HepG2 (cell line): Measurements from ENCODE around the gene COL9A3. TPM values are rescaled to one million over a fixed set of nuclear protein-coding genes. Genes with fewer than 3 reads are reported as not detected.
A peak's percentile ranks its signal among the peaks of the same experiment; 100 is the strongest.

Source experiments
- CHD4 ChIP-seq: fragments of 200-600 bp; sonication (generic); IDR thresholded peaks from 2 replicates; pipeline ENCODE4 v1.7.0; 2017; ENCODE audit warnings: mild to moderate bottlenecking, low read length, borderline replicate concordance
- DDIT3 ChIP-seq: sonication (generic); formaldehyde crosslinking; IDR thresholded peaks from 2 replicates; pipeline ENCODE4 v1.4.0; 2020; ENCODE audit warnings: mild to moderate bottlenecking, missing genetic modification reagents
- KAT2B ChIP-seq: fragments of 150-350 bp; IDR thresholded peaks from 2 replicates; pipeline ENCODE4 v1.6.1; 2014; ENCODE audit warnings: low read depth, low read length, borderline replicate concordance
- LBX2 ChIP-seq: sonication (generic); formaldehyde crosslinking; IDR thresholded peaks from 2 replicates; pipeline ENCODE4 v1.5.0; 2020; ENCODE audit warnings: missing genetic modification reagents, mild to moderate bottlenecking, borderline replicate concordance
- PHF5A ChIP-seq: IDR thresholded peaks from one replicate; pipeline ENCODE4 v1.6.1; 2018; ENCODE audit warnings: low read depth, missing genetic modification reagents; ENCODE audit not compliant: unreplicated experiment
- RFX1 ChIP-seq: fragments of 450-650 bp; IDR thresholded peaks from 2 replicates; pipeline ENCODE4 v1.6.1; 2017
- SALL2 ChIP-seq: sonication (generic); formaldehyde crosslinking; IDR thresholded peaks from 2 replicates; pipeline ENCODE4 v1.8.1; 2023; ENCODE audit warnings: mild to moderate bottlenecking, missing genetic modification reagents, inconsistent platforms
- SNRNP70 ChIP-seq: fragments of 200-400 bp; formaldehyde crosslinking; IDR thresholded peaks from 2 replicates; pipeline ENCODE4 v1.6.1; 2017; ENCODE audit warnings: mild to moderate bottlenecking, low read depth, low read length, moderate library complexity
- TAF15 ChIP-seq: fragments of 200-400 bp; formaldehyde crosslinking; IDR thresholded peaks from one replicate; pipeline ENCODE4 v1.6.1; 2018; ENCODE audit warnings: mild to moderate bottlenecking, low read depth, low read length; ENCODE audit not compliant: poor library complexity, severe bottlenecking
- THYN1 ChIP-seq: sonication (generic); formaldehyde crosslinking; IDR thresholded peaks from 2 replicates; pipeline ENCODE4 v1.8.1; 2023; ENCODE audit warnings: low read depth, mild to moderate bottlenecking, moderate library complexity, missing genetic modification reagents, borderline replicate concordance
- ZNF225 ChIP-seq: sonication (generic); formaldehyde crosslinking; IDR thresholded peaks from 2 replicates; pipeline ENCODE4 v1.4.0; 2020; ENCODE audit warnings: mild to moderate bottlenecking, missing genetic modification reagents
- ZNF3 ChIP-seq: IDR thresholded peaks from 2 replicates; pipeline ENCODE4 v1.7.0; 2017; ENCODE audit warnings: inconsistent platforms
- ZNF430 ChIP-seq: sonication (generic); formaldehyde crosslinking; IDR thresholded peaks from 2 replicates; pipeline ENCODE4 v1.9.0; 2021; ENCODE audit warnings: mild to moderate bottlenecking, missing genetic modification reagents
- ZNF549 ChIP-seq: sonication (generic); formaldehyde crosslinking; IDR thresholded peaks from 2 replicates; pipeline ENCODE4 v1.5.0; 2020; ENCODE audit warnings: missing genetic modification reagents
- ZNF652 ChIP-seq: IDR thresholded peaks from 2 replicates; pipeline ENCODE4 v1.6.1; 2016; ENCODE audit warnings: low read depth, borderline replicate concordance
- ZNF773 ChIP-seq: sonication (generic); formaldehyde crosslinking; IDR thresholded peaks from 2 replicates; pipeline ENCODE4 v1.4.0; 2020; ENCODE audit warnings: missing genetic modification reagents, borderline replicate concordance
- ZNF800 ChIP-seq: sonication (generic); formaldehyde crosslinking; IDR thresholded peaks from 2 replicates; pipeline ENCODE4 v1.4.0; 2020; ENCODE audit warnings: missing genetic modification reagents
- ZSCAN12 ChIP-seq: sonication (generic); formaldehyde crosslinking; IDR thresholded peaks from 2 replicates; pipeline ENCODE4 v1.9.0; 2021; ENCODE audit warnings: mild to moderate bottlenecking, missing genetic modification reagents
- polyA plus RNA-seq, 8 experiments: library from polyadenylated mRNA; depleted of rRNA in 3 of 8; stranded (reverse) in 7 of 8; unstranded in 1 of 8; fragments of >200 nt; fragmentation: Illumina TruSeq in 4 of 8; extraction: Trizol in 4 of 8; gene quantifications; 2 replicates each; pipeline versions ENCODE4 v1.2.1 to v1.2.3, GENCODE V29; 2011 to 2016; ENCODE audit warnings: low read depth in 4 of 8, missing spikeins in 1 of 8, mixed read lengths in 1 of 8; ENCODE audit not compliant: insufficient read depth in 1 of 8
- total RNA-seq, 5 experiments: library from RNA; depleted of rRNA; stranded (reverse); fragments of >200 nt; fragmentation: Illumina TruSeq; extraction: Trizol; gene quantifications; 2 replicates each; pipeline ENCODE4 v1.2.3, GENCODE V29; 2016; ENCODE audit warnings: low read depth in 1 of 5
- TF ChIP-seq, protein P1 (sequence below): IDR thresholded peaks from 2 replicates; pipeline ENCODE4 v1.6.1; 2016
- TF ChIP-seq, protein P2 (sequence below): sonication (generic); formaldehyde crosslinking; IDR thresholded peaks from 2 replicates; pipeline ENCODE4 v1.5.0; 2020; ENCODE audit warnings: mild to moderate bottlenecking, missing genetic modification reagents, moderate library complexity
- TF ChIP-seq, protein P3 (sequence below): sonication (generic); formaldehyde crosslinking; IDR thresholded peaks from 2 replicates; pipeline ENCODE4 v1.4.0; 2020; ENCODE audit warnings: missing genetic modification reagents, mild to moderate bottlenecking, borderline replicate concordance

The COL9A3 gene
- total and polyA plus RNA-seq, 2 of the 13 experiments (the other 11 are each of a cell fraction or from before 2014, with no cell fraction given) = 155 to 204 TPM

GRCh38 chr20:62815066-62815991 lies 1.5 kb upstream of the COL9A3 start (continued):
- no peak for TF ChIP-seq ZNF430 (CRISPR knock-in tag)
- no peak for TF ChIP-seq ZNF652 (CRISPR knock-in tag)
- TF ChIP-seq SNRNP70 = no peak
- no peak for TF ChIP-seq LBX2 (CRISPR knock-in tag)
- TF ChIP-seq TAF15 = no peak
- no peak for TF ChIP-seq DDIT3 (CRISPR knock-in tag)
- TF ChIP-seq, protein P1, sequence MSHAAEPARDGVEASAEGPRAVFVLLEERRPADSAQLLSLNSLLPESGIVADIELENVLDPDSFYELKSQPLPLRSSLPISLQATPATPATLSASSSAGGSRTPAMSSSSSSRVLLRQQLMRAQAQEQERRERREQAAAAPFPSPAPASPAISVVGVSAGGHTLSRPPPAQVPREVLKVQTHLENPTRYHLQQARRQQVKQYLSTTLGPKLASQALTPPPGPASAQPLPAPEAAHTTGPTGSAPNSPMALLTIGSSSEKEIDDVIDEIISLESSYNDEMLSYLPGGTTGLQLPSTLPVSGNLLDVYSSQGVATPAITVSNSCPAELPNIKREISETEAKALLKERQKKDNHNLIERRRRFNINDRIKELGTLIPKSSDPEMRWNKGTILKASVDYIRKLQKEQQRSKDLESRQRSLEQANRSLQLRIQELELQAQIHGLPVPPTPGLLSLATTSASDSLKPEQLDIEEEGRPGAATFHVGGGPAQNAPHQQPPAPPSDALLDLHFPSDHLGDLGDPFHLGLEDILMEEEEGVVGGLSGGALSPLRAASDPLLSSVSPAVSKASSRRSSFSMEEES (CRISPR knock-in tag) = no peak
- TF ChIP-seq, protein P2, sequence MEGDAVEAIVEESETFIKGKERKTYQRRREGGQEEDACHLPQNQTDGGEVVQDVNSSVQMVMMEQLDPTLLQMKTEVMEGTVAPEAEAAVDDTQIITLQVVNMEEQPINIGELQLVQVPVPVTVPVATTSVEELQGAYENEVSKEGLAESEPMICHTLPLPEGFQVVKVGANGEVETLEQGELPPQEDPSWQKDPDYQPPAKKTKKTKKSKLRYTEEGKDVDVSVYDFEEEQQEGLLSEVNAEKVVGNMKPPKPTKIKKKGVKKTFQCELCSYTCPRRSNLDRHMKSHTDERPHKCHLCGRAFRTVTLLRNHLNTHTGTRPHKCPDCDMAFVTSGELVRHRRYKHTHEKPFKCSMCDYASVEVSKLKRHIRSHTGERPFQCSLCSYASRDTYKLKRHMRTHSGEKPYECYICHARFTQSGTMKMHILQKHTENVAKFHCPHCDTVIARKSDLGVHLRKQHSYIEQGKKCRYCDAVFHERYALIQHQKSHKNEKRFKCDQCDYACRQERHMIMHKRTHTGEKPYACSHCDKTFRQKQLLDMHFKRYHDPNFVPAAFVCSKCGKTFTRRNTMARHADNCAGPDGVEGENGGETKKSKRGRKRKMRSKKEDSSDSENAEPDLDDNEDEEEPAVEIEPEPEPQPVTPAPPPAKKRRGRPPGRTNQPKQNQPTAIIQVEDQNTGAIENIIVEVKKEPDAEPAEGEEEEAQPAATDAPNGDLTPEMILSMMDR (CRISPR knock-in tag) = peak; percentile 39
- TF ChIP-seq ZNF800 (CRISPR knock-in tag) = no peak
- TF ChIP-seq ZNF549 = no peak
- TF ChIP-seq RFX1 = no peak
- no peak for TF ChIP-seq SALL2 (CRISPR knock-in tag)
- TF ChIP-seq ZNF225 (CRISPR knock-in tag) = no peak
- TF ChIP-seq, protein P3, sequence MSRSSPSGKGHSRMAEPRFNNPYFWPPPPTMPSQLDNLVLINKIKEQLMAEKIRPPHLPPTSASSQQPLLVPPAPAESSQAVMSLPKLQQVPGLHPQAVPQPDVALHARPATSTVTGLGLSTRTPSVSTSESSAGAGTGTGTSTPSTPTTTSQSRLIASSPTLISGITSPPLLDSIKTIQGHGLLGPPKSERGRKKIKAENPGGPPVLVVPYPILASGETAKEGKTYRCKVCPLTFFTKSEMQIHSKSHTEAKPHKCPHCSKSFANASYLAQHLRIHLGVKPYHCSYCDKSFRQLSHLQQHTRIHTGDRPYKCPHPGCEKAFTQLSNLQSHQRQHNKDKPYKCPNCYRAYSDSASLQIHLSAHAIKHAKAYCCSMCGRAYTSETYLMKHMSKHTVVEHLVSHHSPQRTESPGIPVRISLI (CRISPR knock-in tag) = no peak
- no peak for TF ChIP-seq ZSCAN12 (CRISPR knock-in tag)
- no peak for TF ChIP-seq PHF5A (CRISPR knock-in tag)
- no peak for TF ChIP-seq THYN1 (CRISPR knock-in tag)
- TF ChIP-seq KAT2B = no peak
- no peak for TF ChIP-seq ZNF3
- TF ChIP-seq ZNF773 (CRISPR knock-in tag) = no peak
- no peak; the same call in 1 of the 2 replicates for TF ChIP-seq CHD4
